HTERT RPE-1 (cell line): ENCODE measurements around the gene WRAP73.

Experiments
- in situ Hi-C: fragments of 300-500 bp; cut with MboI; formaldehyde crosslinking; loops from 4 replicates; pipeline ENCODE4 v1.14.3; 2020; ENCODE audit warnings: low sequenced_read_pairs

Gene WRAP73

DNA sequence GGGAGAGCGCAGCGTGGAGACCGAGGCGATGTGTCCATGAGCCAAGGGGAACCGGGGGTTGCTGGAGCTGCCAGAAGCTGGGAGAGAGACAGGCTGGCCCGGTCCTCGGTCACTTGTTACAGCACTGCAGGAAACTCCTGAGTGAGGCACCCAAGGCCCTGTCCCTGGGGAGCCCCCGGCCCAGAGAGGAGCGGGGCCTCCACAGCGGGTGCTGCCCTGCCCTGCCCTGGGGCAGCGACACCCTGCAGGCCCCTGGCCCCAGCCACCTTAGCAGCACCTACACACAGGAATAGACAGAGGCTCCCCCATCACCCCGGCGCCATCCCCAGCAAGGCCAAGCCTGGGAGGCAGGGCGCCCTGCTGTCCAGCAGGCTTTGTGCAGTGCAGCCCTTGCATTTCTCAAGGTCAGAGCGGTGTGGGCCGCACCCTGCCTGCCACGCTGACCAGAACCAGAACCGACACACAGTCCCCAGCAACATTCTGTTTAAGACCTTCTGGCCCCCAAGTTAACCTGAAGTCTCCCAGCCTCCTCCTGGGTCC, 32.0 kb downstream of the WRAP73 start:
- in situ Hi-C loops = no loop called here

GRCh38 chr1:3616861-3617260, 33.0 kb downstream of the WRAP73 start:
- in situ Hi-C loops = no loop called here

DNA sequence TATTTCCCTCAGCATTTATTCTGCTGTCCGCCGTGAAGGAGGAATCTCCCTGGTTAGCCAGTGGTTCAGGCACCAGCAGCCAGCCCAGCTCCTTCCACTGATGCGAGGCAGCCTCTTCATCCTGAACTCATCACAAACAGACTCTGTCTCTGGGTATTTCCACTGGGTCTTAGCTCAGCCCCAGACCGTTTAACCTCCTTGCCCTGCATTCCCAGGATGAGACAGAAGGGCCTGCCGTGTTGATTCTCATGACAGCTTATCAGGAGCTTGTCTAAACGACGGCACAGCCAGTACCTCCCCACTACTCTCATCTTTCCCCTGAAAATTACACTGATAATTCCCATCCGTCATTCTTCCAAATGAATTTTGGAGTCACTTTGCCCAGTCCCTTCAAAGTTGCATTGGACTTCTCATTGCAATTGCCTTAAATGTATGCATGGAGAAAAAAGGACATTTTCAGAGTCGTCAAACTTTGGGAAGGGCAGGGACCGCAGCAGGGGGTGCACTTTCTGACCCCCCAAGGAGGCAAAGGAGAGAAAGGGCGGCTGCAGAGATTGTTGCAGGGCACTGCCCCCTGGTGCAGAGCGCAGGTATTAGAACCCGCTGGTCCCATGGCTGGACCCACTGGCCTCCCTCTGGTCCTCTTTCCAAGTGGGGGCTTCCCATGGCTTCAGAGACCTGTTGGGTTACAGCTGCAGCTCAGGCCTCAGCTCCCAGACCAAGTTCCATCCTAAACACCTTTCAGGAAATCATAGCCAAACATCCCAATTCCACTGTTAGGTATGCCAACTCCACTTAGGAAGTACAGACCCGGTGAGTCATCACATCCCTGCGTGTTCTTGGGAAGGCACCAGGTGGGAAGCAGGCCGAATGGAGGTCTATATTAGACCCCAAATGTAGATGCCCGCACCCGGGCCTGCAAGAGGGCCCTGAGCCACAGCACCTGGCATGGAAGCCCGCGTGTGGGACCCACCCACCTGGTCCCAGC, 34.9 kb downstream of the WRAP73 start:
- in situ Hi-C loops = no loop called here

DNA sequence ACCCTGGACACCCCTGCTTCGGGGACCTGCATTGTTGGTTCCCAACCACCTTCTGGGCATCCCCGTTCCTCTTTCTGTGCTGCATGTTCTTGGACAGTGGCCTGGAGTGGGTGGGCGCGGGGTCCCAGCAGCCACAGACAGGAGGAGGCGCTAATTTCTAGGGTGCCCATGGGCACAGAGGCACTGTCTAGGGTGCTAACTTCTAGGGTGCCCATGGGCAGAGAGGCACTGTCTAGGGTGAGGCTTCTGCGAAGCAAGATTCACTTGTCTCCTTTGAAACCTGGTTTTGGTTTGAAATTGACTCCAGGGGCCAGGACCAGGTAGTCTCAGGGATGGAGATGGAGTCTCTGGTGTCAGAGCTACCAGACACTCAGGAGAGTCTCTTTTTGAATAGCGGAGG, 37.8 kb downstream of the WRAP73 start:
- in situ Hi-C loops = no loop called here

GRCh38 chr1:3611170-3612019, 38.5 kb downstream of the WRAP73 start, which contains the start of gene MEGF6:
TSS of gene MEGF6 (minus strand) at chr1:3611508. CDS start at chr1:3611268, 240 bp downstream.
- in situ Hi-C loops = no loop called here

DNA sequence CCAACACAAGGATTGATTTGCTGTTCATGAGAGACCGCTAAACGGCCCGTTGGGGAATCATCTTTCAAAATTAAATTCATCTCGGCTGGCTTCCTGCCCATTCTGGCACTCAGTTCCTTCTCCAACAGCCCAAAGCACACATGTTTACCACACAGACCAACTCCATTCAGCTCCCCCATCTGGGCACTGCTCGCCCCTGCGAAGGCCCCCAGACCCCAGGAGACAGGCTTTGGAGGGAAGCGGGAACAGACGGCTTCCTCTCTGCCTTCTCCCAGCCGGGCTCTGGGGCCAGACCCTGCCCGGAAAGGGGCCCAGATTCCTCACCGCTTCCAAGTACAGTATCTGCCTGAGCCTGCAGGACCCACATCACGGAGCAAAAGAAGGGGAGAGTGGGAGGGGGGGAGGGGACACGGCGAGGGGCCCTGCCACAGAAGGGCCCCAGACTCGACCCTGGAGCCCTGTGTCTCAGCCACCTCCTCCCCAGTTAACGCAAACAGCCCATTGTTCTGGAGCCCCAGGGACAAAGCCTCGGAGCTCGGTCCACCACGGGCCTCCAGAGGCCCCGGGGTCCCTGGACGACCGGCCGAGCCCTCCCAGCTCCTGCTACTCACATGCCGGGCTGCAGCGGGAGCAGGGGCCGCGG, 39.3 kb downstream of the WRAP73 start:
- in situ Hi-C loops = no loop called here

DNA sequence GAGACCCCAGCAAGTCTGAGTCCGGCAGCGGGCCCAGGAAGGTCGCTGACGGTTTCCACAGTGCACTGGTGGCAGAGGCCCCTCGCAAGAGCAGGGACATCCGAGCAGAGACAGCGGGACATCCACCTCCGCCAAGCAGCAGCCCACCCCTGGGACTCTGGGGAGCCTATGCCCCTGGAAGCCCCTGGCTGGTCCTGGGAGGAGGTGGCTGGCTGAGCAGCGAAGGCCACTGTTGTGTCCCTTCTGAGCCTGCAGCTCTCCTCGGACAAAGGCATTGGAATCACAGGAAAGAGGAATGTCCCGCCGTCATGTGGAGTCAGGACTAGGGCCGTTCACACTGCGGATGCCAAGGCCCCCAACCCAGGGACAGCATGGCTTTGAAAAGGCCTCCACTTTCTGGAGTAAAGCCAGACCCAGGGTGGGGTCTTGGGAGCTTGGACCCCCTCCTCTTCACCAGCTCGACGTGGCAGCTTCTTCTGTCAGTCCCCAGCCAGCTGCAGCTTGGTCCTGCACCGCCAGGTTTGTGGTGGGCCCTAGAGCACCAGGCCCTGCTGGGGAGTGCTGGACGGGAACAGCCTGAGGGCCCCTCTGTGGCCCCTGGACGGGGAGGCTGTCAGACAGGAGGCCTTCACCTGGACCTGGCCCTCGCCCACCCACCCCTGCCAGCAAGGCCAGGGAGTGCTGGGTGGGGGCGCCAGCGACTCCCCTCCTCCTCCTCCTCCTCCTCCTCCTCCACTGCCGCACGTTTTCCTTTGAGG, 40.0 kb downstream of the WRAP73 start:
- in situ Hi-C loops = no loop called here

DNA sequence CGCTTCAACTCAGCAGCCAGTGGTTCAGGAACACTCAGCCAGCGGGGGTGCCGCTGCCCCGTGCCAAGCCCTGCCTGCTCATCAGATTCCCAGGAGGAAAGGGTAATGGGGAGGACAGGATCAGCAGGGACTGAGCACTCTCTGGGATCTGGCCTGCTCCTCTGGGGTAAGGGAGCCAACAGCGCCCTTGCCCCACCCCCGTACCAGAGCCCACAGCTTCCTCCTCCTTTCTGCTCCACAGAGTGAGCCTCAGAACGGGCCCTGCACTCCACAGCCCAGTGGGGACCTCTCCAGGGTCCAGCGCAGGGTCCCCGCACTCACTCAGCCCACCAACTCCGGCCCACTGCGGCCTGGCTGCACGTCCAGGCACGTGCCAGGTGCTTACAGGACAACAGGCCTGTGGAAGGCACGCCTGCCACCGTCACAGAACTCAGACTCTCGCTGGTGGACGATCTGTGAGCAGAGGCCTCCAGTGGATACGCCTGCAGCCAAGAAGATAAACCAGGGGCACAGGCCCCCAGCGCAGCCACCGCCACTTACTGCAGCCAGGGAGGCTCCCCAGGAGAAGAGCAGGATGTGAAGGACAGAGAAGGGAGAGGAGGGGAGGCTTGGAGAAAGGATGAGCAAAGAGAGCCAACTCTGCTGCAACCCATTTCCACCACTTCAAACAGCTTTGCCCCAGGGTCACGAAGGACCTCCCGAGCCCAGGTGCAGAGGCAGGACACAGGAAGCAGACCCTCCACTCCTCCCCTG, 40.7 kb downstream of the WRAP73 start:
- in situ Hi-C loops = no loop called here

DNA sequence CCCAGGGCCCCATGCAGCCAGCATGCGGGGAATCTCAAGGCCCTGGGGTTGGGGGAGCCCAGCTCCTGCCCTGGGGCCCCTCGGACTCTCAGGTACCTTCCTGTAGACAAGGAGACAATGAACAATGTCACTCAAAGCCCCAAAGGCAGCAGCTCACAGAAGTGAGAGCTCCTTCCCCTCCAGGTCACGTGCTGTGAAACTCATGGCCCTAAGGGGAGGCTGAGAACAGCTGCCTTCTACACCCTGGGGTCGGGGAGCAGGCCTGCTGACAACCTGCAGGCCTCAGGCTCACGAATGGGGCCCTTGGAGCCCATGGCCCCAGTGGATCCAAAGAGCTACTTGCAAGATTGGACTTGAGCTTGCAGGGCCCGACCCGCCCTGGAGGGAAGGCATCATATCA, 41.7 kb downstream of the WRAP73 start:
- in situ Hi-C loops = no loop called here

GRCh38 chr1:3607703-3608065, 42.2 kb downstream of the WRAP73 start:
- in situ Hi-C loops = no loop called here

DNA sequence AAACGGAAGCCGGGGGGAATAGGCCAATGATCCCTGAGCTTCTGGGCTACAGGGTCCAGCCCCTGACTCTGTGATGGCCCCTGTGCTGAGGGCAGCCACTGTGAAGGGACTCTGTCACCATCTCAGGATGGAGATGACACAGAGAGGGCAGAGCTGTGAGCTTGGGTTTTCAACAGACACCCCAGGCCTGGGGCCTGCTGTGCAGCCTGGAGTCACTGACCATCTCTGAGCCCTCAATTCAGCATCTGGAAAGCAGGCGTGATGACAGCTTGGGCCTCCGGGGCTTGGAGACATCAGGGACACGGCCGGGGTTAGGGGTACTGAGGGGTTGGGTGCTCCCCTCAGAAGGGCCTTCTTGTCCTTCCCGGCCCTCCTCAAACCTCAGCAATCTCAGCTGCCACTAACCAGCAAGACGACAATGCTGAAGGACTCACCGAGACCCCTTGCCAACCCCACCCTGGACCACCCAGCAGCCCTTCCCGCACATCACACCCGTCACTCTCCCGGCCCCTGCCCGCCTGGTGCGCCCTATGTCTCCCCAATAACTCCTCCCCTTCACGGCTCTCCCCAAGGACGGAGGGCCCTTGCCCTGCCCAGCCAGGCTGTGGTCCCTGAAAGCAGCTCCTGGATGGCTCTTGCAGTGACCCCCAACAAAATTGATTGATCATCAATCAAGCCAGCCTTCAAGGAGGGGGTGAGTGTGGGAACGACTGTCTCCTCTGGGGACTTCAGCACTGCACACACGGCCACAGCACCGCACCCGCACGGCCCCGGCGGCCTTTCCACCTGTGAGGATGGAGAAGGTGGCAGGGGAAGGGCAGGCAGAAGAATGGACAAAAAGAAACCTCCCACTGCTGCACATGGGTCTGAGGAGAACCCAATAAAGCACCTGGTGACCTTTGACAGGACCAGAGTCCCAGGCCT, 42.9 kb downstream of the WRAP73 start:
- in situ Hi-C loops = no loop called here

DNA sequence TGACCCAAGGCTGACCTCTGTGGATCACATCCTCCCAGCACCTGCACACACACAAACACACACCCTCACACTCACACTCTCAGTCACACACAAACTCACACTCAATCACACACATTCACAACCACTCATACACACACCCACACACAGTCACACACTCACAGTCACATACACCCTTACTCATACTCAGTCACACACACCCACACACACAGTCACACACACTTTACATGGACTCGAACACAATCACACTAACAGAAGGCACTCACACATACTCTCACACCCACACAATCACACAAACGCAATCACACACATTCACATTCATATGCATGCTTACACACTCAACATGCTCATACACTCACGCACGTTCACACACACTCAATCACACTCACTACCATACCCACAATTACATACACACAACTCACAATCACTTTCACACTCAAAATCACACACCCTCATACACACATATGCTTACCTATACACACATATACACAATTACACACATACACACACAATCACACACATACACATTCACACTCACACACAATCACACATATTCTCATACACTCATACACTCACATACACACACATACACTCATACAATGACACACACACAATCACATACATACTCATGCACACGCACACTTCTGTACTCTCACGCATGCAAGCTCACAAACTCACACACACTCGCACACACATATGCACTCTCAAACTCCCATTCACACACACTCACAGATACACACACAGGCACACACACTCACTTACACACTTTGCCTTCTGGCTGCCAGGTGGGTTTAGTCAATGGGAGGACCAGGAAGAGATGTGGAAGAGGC, 44.7 kb downstream of the WRAP73 start:
- in situ Hi-C loops = no loop called here

- in situ Hi-C loops = no loop called here
Measured at GRCh38 chr1:3604468-3604974, 45.4 kb downstream of the WRAP73 start.

GRCh38 chr1:3603571-3604467, 46.1 kb downstream of the WRAP73 start:
- in situ Hi-C loops = no loop called here

DNA sequence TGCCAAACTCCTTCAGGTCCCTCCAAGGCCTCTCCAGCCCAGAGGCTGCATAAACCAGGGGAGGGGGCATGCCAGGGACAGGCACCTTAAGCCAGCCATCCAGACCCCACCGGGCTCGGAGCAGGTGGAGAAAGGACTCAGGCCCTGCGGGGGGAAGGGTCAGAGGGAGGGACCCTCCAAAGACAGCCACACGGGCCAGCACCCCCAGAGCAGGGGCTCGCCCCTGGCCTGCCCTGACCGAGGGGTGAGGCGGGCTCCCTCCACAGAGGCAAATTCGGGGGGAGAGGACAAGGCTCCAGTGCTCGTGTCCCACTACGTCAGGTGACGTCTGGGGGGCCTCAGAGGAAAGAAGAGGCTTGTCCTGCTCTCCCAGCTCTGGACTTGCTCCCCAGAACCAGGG, 46.7 kb downstream of the WRAP73 start:
- in situ Hi-C loops = no loop called here

- in situ Hi-C loops = no loop called here
Measured at GRCh38 chr1:3602375-3602774, 47.5 kb downstream of the WRAP73 start.
